ENCODE results near the gene MAN2A2.

Gene MAN2A2

DNA sequence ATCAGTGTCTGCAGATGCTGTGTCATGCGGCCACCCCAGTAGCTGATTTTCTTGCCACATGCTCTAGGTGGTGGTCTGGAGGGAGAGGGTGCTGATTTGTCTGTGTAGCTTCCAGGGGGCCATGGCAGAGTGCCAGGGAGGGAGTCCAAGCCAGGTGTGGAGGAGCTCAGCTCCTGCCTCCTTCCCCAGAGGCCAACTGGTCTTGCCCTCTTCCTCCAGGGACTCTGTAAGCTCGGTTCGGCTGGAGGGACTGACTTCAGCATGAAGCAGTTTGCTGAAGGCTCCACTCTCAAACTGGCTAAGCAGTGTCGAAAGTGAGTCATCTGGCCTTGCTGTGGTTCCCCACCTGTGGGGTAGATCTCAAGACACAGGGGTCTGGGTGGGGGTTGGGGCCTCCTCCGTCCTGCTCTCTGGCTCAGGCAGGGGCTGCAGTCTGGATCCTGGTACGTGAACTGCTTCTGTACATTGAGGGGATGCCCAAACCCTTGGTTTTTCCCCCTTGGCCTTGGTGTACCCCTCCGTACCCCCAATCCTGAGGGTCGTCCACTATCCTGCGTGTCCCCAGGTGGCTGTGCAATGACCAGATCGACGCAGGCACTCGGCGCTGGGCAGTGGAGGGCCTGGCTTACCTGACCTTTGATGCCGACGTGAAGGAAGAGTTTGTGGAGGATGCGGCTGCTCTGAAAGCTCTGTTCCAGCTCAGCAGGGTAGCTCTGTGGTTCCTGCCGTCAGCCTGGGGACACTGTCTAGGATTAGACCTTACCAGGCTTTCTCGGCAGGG is 44.7 kb downstream of the MAN2A2 start:
- no peak for DNase-seq

- no peak for DNase-seq
These were observed 45.4 kb downstream of the MAN2A2 start for GRCh38 chr15:90948506-90948905.

GRCh38 chr15:90949979-90950675 is 47.0 kb downstream of the MAN2A2 start:
- DNase-seq: no peak

DNA sequence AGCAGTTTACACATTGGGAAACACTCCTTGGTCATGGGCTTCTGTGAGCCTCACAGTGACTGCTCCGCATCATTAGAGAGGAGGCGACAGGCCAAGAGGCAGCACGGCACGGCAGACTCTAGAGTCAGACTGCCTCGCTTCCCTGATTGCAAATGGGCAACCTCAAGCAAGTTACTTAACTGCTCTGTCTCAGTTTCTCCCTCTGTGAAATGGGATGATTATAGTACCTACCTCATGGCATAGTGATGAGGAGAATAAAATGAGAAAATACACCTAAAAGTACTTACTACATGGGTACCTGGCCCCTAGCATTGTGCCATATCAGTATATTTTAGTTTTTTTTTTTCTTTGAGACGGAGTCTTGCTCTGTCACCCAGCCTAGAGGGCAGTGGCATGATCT is 47.6 kb downstream of the MAN2A2 start:
- no peak for DNase-seq

GRCh38 chr15:90952901-90953677 is 50.0 kb downstream of the MAN2A2 start:
- DNase-seq: no peak

DNA sequence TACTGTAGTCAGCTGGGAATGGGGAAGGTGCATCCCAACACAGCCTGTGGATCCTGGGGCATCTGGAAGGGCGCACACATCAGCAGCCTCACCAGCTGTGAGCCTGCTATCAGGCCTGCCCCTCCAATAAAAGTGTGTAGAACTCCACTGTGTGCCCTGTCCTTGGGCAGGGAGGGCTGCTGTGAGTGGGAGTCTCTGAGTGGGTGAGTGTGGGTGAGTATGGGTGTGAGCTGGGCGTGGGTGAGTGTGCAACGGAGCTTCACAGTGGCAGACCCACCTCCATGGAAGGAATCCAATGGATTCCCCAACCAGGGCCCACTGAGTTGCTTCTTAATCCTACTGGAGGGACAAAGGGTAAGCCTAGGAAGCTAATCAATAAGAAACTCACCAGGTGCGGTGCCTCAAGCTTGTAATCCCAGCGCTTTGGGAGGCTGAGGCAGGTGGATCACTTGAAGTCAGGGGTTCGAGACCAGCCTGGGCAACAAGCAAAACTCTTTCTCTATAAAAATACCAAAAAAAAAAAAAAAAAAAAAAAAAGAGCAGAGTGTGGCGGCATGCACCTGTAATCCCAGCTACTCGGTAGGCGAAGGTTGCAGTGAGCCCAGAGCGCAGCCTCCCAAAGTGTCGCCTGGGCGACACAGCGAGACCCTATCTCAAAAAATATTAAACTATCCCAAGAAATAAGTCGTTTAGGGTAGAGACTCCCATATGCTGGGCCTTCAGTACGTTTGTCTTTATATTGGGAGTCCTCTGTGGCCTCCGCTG is 51.0 kb downstream of the MAN2A2 start:
- no peak for DNase-seq

DNA sequence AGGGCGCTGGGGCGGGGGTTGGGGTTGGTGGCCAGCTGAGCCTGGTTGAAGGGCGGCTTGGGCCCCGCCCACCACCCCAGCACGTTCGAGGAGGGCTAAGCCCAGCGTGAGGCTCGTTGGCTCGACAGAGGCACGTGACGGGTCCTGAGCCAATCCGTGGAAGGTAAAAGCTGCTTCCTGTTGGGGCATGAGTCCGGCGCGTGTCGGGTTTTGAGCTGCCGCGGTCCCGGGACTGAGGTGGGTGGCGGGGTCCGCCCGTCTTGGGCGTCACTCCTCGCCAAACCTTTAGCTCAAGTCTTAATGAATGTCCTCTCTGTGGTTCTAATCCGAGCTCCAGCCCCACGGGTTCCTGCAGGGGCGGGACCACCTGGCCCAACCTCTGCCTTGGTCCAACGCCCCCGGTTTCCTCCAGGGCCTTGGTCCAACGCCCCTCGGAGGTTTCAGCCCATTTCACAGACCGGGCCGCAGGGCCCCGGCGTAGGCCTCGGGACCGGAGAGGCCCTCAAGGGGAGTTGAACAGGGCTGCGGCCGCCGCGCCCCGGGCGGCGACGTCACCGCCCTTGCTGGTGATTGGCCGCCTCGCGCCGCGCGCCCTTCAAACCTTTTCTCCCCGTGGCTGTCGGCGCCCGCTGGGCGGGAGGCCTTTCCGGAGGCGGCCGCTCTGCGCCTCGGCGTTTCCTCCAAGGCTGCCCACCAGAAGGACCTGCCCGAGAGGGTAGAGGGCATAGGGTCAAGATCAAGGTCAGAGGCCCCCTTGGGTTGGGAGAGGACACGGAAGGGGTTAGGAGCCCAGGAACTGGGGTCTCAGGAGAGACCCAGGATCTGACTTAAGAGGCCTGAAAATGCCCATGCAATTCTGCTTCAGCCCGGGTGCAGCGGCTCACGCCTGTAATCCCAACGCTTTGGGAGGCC is 51.9 kb downstream of the MAN2A2 start, which contains the start of gene RCCD1:
RCCD1 (plus strand) TSS at position 173 of the 912 bp plus-strand sequence. CDS start 1,851 bp downstream, outside the sequence.
- DNase-seq: peak; percentile 83 to 84

- no peak for DNase-seq
These were observed 52.6 kb downstream of the MAN2A2 start for GRCh38 chr15:90955624-90956273.

- peak; percentile 65 to 73 for DNase-seq
These were observed 53.4 kb downstream of the MAN2A2 start for GRCh38 chr15:90956274-90957030.

DNA sequence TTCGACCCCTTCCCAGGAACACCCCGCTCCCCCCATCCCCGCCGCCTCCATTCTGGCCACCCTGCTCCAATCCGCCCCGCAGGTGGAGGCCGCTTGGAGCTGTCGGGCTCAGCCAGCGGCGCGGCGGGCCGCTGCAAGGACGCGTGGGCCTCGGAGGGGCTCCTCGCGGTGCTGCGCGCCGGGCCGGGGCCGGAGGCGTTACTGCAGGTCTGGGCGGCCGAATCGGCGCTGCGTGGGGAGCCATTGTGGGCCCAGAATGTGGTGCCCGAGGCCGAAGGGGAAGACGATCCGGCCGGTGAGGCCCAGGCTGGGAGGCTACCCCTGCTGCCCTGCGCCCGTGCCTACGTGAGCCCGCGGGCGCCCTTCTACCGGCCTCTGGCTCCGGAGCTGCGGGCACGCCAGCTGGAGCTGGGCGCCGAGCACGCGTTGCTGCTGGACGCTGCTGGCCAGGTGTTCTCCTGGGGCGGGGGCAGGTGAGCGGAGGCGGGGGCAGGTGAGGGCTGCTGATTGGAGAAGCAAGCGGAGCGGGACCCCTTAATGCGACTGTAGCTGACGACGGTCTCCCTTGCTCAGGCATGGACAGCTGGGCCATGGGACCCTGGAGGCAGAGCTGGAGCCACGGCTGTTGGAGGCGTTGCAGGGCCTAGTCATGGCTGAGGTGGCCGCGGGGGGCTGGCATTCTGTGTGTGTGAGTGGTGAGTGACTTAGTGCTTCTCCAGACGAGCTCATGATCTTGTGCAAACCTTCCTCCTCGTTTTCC is 54.1 kb downstream of the MAN2A2 start:
- no peak for DNase-seq

DNA sequence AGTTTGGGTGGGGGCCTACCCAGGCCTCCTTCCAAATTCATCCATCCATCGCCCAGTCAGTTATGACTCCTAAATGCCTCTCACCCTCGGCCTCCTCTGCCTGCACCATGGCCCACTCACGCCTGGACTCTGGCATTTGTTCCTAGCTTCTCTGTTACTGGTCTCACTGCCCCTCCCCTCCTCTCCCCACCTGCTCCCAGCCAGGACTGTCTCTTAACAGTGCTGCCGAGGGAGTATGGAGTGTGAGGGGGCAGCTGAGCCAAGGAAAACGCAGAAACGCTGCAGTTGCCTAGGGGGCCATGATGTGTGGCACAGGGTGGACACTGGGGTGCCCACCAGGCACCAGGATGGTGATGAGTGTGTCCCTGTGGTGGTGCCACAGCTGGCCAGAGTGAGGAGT is 54.7 kb downstream of the MAN2A2 start:
- no peak for DNase-seq

GRCh38 chr15:90959028-90959595 is 56.0 kb downstream of the MAN2A2 start:
- DNase-seq: no peak

DNA sequence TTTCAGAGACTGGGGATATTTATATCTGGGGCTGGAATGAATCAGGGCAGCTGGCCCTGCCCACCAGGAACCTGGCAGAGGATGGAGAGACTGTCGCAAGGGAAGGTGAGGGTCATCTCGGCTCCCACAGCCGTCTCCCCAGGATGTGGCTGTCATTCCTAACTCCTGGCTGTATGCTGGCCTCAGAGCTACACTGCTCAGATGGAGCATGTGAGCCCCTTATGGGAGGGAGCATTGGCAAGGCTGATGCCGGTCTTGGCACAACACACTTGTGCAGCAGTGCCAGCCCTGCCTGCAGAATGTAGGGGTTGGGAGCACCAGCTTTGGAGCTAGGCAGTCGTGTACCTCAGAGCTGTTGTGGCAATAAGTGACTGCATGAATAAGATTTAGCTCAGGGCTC is 56.8 kb downstream of the MAN2A2 start:
- no peak for DNase-seq

- no peak for DNase-seq
These were observed 57.4 kb downstream of the MAN2A2 start for GRCh38 chr15:90960298-90961091.

DNA sequence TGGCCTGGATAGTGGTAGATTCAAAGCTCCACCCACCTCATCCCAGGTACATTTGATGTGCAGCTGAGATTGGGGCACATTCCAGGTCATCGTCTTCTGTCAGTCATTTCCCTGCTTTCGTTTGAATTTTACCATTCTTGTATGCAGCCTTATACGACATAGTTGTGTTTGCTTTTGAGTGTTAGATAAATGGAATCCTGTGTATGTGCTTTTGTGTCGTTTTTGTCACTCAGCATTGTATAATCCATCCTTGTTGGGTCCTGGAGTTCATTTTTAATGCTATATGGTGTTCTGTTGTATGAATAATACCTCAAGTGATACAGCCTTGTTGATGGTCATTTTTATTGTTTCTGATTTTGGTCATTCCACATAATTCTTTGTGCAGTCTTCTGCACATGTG is 58.9 kb downstream of the MAN2A2 start:
- no peak for DNase-seq

- DNase-seq: no peak
These were observed 63.2 kb downstream of the MAN2A2 start for GRCh38 chr15:90966262-90966661.

GRCh38 chr15:90967206-90967605 is 64.1 kb downstream of the MAN2A2 start:
- no peak for DNase-seq

DNA sequence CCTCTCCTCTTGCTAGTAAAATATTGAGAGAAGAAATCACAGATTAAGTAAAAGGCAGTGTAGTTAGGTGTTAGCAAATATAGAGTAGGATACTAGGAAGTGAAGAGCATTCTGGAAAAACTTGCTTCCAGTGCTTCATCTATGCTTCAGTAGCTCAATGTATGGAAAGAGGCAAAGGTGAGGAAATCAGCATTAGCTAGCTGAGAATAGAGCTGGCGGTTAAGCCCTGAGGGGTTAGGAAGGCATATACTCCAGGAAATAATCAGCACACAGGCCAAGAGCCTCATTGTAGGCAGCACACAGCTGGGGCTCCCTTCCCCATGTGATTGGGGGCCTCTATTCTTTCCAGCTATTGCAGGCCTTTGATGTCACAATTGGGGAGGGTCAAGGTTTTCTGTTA is 65.3 kb downstream of the MAN2A2 start:
- DNase-seq: no peak
